HepG2 (cell line): ENCODE data around the gene RPRD1A. TPM values are rescaled to one million over a fixed set of nuclear protein-coding genes. Genes with fewer than 3 reads are reported as not detected.
A peak's percentile ranks its signal among the peaks of the same experiment; 100 is the strongest.

Source experiments
- ASH2L ChIP-seq: fragments of 300-600, 200-600 bp; sonication (generic); IDR thresholded peaks from 2 replicates; pipeline ENCODE4 v1.7.0; 2017; ENCODE audit warnings: low read depth, mild to moderate bottlenecking, moderate library complexity, mixed read lengths, low read length; ENCODE audit not compliant: insufficient read length
- BRD4 ChIP-seq: sonication (generic); formaldehyde crosslinking; IDR thresholded peaks from 2 replicates; pipeline ENCODE4 v1.4.0; 2020; ENCODE audit warnings: missing genetic modification reagents
- EED ChIP-seq: sonication (generic); formaldehyde crosslinking; IDR thresholded peaks from 2 replicates; pipeline ENCODE4 v1.5.0; 2020; ENCODE audit warnings: mild to moderate bottlenecking, missing genetic modification reagents
- ETV5 ChIP-seq: IDR thresholded peaks from 2 replicates; pipeline ENCODE4 v1.6.1; 2018; ENCODE audit warnings: missing biosample characterization, missing genetic modification reagents, inconsistent platforms, borderline replicate concordance
- HDAC1 ChIP-seq: sonication (generic); formaldehyde crosslinking; IDR thresholded peaks from 2 replicates; pipeline ENCODE4 v1.5.1; 2020; ENCODE audit warnings: mild to moderate bottlenecking, missing genetic modification reagents
- KDM5A ChIP-seq: fragments of 200-600 bp; sonication (generic); IDR thresholded peaks from 2 replicates; pipeline ENCODE4 v1.7.0; 2018; ENCODE audit warnings: antibody characterized with exemption, mild to moderate bottlenecking, low read length, borderline replicate concordance
- MED8 ChIP-seq: sonication (generic); formaldehyde crosslinking; IDR thresholded peaks from 2 replicates; pipeline ENCODE4 v1.8.1; 2023; ENCODE audit warnings: mild to moderate bottlenecking, missing genetic modification reagents; ENCODE audit not compliant: insufficient replicate concordance
- MEF2D ChIP-seq: sonication (generic); formaldehyde crosslinking; IDR thresholded peaks from 2 replicates; pipeline ENCODE4 v1.5.1; 2020; ENCODE audit warnings: mild to moderate bottlenecking, missing genetic modification reagents
- NFE2L1 ChIP-seq: sonication (generic); formaldehyde crosslinking; IDR thresholded peaks from 2 replicates; pipeline ENCODE4 v1.4.0; 2020; ENCODE audit warnings: missing genetic modification reagents, mild to moderate bottlenecking, borderline replicate concordance
- NRL ChIP-seq: sonication (generic); formaldehyde crosslinking; IDR thresholded peaks from 2 replicates; pipeline ENCODE4 v1.5.0; 2020; ENCODE audit warnings: missing genetic modification reagents, mild to moderate bottlenecking, moderate library complexity, borderline replicate concordance
- PHF20 ChIP-seq: sonication (generic); formaldehyde crosslinking; IDR thresholded peaks from 2 replicates; pipeline ENCODE4 v1.5.0; 2020; ENCODE audit warnings: mild to moderate bottlenecking, missing genetic modification reagents
- POLR2AphosphoS5 ChIP-seq: IDR thresholded peaks from 2 replicates; pipeline ENCODE4 v1.6.1; 2012; ENCODE audit warnings: low read depth, low read length
- STAG1 ChIP-seq: sonication (generic); formaldehyde crosslinking; IDR thresholded peaks from 2 replicates; pipeline ENCODE4 v1.4.0; 2020; ENCODE audit warnings: missing genetic modification reagents
- XRCC5 ChIP-seq: fragments of 200-400 bp; formaldehyde crosslinking; optimal IDR thresholded peaks from 2 replicates; pipeline ENCODE3; 2017; ENCODE audit warnings: mild to moderate bottlenecking, low read length
- ZNF180 ChIP-seq: sonication (generic); formaldehyde crosslinking; IDR thresholded peaks from 2 replicates; pipeline ENCODE4 v1.4.0; 2020; ENCODE audit warnings: low read depth, missing genetic modification reagents, borderline replicate concordance
- ZNF232 ChIP-seq: sonication (generic); formaldehyde crosslinking; IDR thresholded peaks from 2 replicates; pipeline ENCODE4 v1.4.0; 2020; ENCODE audit warnings: missing genetic modification reagents, borderline replicate concordance
- ZNF441 ChIP-seq: sonication (generic); formaldehyde crosslinking; IDR thresholded peaks from 2 replicates; pipeline ENCODE4 v1.7.0; 2021; ENCODE audit warnings: missing genetic modification reagents, borderline replicate concordance
- ZNF451 ChIP-seq: sonication (generic); formaldehyde crosslinking; IDR thresholded peaks from 2 replicates; pipeline ENCODE4 v1.5.0; 2020; ENCODE audit warnings: mild to moderate bottlenecking, missing genetic modification reagents
- ZNF703 ChIP-seq: sonication (generic); formaldehyde crosslinking; IDR thresholded peaks from 2 replicates; pipeline ENCODE4 v1.5.1; 2020; ENCODE audit warnings: missing genetic modification reagents, mild to moderate bottlenecking, moderate library complexity, borderline replicate concordance
- ZNF768 ChIP-seq: sonication (generic); formaldehyde crosslinking; IDR thresholded peaks from 2 replicates; pipeline ENCODE4 v1.4.0; 2020; ENCODE audit warnings: missing genetic modification reagents
- polyA plus RNA-seq, 8 experiments: library from polyadenylated mRNA; depleted of rRNA in 3 of 8; stranded (reverse) in 7 of 8; unstranded in 1 of 8; fragments of >200 nt; fragmentation: Illumina TruSeq in 4 of 8; extraction: Trizol in 4 of 8; gene quantifications; 2 replicates each; pipeline versions ENCODE4 v1.2.1 to v1.2.3, GENCODE V29; 2011 to 2016; ENCODE audit warnings: low read depth in 4 of 8, missing spikeins in 1 of 8, mixed read lengths in 1 of 8; ENCODE audit not compliant: insufficient read depth in 1 of 8
- total RNA-seq, 5 experiments: library from RNA; depleted of rRNA; stranded (reverse); fragments of >200 nt; fragmentation: Illumina TruSeq; extraction: Trizol; gene quantifications; 2 replicates each; pipeline ENCODE4 v1.2.3, GENCODE V29; 2016; ENCODE audit warnings: low read depth in 1 of 5
- TF ChIP-seq, protein P1 (sequence below): sonication (generic); formaldehyde crosslinking; IDR thresholded peaks from 2 replicates; pipeline ENCODE4 v1.4.0; 2020; ENCODE audit warnings: missing genetic modification reagents; ENCODE audit errors: not compliant biosample characterization
- TF ChIP-seq, protein P2 (sequence below): sonication (generic); formaldehyde crosslinking; IDR thresholded peaks from 2 replicates; pipeline ENCODE4 v1.4.0; 2020; ENCODE audit warnings: mild to moderate bottlenecking, missing genetic modification reagents
- TF ChIP-seq, protein P3 (sequence below): IDR thresholded peaks from 2 replicates; pipeline ENCODE4 v1.6.1; 2016
- TF ChIP-seq, protein P4 (sequence below): sonication (generic); formaldehyde crosslinking; IDR thresholded peaks from 2 replicates; pipeline ENCODE4 v1.4.0; 2020; ENCODE audit warnings: mild to moderate bottlenecking, missing genetic modification reagents
- TF ChIP-seq, protein P5 (sequence below): sonication (generic); formaldehyde crosslinking; IDR thresholded peaks from 2 replicates; pipeline ENCODE4 v1.8.1; 2023; ENCODE audit warnings: mild to moderate bottlenecking, moderate library complexity, missing genetic modification reagents

The RPRD1A gene
- total and polyA plus RNA-seq, 2 of the 13 experiments (the other 11 are each of a cell fraction or from before 2014, with no cell fraction given), result 42.5 to 78.2 TPM

DNA sequence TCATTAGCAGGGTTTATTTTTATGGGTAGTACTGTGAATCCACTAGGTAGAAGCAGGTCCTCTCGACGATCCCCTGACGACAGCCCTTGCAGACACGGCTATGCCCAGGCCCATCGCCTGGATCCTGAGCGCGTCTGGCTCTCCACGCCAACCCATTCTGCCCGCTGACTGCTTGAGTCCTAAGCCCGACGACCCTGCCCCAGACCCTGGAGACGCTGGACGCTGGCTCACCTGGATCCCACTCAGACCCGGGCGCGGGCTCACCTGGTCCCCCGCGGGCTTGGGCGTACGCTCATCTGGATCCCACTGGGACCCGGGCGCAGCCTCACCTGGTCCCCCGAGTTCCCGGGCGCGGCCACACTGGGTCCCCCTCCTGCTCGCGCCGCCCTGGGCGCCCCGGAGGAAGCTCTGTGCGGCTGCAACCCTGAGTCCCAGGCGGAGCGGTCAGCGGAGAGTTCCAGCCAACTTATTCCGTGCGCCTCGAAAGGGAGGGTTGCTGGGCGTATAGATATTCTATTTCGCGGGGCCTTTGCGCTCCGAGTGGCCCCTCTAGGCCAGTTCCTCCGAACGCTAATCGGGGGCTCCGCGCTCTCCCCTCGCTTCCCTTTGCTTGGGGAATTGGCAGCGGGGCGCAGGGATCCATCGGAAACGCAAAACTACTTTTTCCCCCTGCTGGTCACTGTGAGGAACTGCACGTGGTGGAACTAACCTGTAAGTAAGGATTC is 117.3 kb downstream of the RPRD1A start (continued):
- TF ChIP-seq MEF2D (CRISPR knock-in tag) (0 out of 2 replicates have a peak, but pooled peaks have one; percentile 26), NRL (CRISPR knock-in tag) (no peak), BRD4 (no peak), STAG1 (peak; percentile 66), XRCC5 (no peak), ASH2L (peak; percentile 54), POLR2AphosphoS5 (no peak), ZNF768 (CRISPR knock-in tag) (peak; percentile 38; the same call in 1 of the 2 replicates), ZNF232 (CRISPR knock-in tag) (no peak), PHF20 (CRISPR knock-in tag) (no peak), NFE2L1 (CRISPR knock-in tag) (no peak), KDM5A (no peak), MED8 (CRISPR knock-in tag) (no peak), HDAC1 (peak; percentile 41; the same call in 1 of the 2 replicates), EED (CRISPR knock-in tag) (peak; percentile 37; the same call in 1 of the 2 replicates), ZNF441 (0 out of 2 replicates have a peak, but pooled peaks have one; percentile 3), ZNF451 (CRISPR knock-in tag) (no peak), ETV5 (CRISPR knock-in tag) (peak; percentile 33; the same call in 1 of the 2 replicates), ZNF180 (no peak), ZNF703 (CRISPR knock-in tag) (no peak)
- TF ChIP-seq, protein P1, sequence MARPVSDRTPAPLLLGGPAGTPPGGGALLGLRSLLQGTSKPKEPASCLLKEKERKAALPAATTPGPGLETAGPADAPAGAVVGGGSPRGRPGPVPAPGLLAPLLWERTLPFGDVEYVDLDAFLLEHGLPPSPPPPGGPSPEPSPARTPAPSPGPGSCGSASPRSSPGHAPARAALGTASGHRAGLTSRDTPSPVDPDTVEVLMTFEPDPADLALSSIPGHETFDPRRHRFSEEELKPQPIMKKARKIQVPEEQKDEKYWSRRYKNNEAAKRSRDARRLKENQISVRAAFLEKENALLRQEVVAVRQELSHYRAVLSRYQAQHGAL (CRISPR knock-in tag), result no peak
- TF ChIP-seq, protein P2, sequence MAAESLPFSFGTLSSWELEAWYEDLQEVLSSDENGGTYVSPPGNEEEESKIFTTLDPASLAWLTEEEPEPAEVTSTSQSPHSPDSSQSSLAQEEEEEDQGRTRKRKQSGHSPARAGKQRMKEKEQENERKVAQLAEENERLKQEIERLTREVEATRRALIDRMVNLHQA (CRISPR knock-in tag), result no peak
- TF ChIP-seq, protein P3, sequence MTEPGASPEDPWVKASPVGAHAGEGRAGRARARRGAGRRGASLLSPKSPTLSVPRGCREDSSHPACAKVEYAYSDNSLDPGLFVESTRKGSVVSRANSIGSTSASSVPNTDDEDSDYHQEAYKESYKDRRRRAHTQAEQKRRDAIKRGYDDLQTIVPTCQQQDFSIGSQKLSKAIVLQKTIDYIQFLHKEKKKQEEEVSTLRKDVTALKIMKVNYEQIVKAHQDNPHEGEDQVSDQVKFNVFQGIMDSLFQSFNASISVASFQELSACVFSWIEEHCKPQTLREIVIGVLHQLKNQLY (CRISPR knock-in tag), result no peak
- TF ChIP-seq, protein P4, sequence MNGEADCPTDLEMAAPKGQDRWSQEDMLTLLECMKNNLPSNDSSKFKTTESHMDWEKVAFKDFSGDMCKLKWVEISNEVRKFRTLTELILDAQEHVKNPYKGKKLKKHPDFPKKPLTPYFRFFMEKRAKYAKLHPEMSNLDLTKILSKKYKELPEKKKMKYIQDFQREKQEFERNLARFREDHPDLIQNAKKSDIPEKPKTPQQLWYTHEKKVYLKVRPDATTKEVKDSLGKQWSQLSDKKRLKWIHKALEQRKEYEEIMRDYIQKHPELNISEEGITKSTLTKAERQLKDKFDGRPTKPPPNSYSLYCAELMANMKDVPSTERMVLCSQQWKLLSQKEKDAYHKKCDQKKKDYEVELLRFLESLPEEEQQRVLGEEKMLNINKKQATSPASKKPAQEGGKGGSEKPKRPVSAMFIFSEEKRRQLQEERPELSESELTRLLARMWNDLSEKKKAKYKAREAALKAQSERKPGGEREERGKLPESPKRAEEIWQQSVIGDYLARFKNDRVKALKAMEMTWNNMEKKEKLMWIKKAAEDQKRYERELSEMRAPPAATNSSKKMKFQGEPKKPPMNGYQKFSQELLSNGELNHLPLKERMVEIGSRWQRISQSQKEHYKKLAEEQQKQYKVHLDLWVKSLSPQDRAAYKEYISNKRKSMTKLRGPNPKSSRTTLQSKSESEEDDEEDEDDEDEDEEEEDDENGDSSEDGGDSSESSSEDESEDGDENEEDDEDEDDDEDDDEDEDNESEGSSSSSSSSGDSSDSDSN (CRISPR knock-in tag), result peak; percentile 68
- TF ChIP-seq, protein P5, sequence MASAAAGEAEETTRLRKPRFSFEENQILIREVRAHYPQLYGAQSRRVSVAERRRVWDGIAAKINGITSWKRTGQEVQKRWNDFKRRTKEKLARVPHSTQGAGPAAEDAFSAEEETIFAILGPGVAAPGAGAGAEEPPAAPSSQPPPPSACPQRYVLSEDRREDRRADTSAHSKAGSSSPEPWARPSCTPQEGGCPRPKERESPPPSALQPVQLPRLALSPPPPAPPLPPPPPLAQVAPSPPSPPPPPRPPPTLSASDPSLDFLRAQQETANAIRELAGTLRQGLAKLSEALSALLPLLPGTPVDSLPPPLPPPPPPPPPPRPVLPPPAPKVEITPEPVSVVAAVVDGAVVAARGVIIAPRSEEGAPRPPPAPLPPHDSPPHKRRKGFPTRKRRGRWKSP, result peak; percentile 55; the same call in 1 of the 2 replicates
